HG03520 (cell line): Measurements from ENCODE around the gene USP54.

Experiments
- ATAC-seq: cut with Tn5 transposase; IDR thresholded peaks from one replicate; pipeline ENCODE4 v1.9.1; 2021; ENCODE audit warnings: mild to moderate bottlenecking, moderate library complexity; ENCODE audit not compliant: unreplicated experiment

Gene USP54

GRCh38 chr10:73529089-73529832 is 61.9 kb downstream of the USP54 start:
- no peak for ATAC-seq

- no peak for ATAC-seq
Observed at GRCh38 chr10:73522263-73522662, 68.9 kb downstream of the USP54 start.

GRCh38 chr10:73519336-73519735 is 71.8 kb downstream of the USP54 start:
- no peak for ATAC-seq

- ATAC-seq: no peak
Observed at GRCh38 chr10:73517166-73517888, 73.8 kb downstream of the USP54 start.

GRCh38 chr10:73512207-73512743 is 78.9 kb downstream of the USP54 start:
- ATAC-seq: no peak

- ATAC-seq: no peak
Observed at GRCh38 chr10:73509695-73510094, 81.4 kb downstream of the USP54 start.

- no peak for ATAC-seq
Observed at GRCh38 chr10:73506491-73506890, 84.7 kb downstream of the USP54 start.

GRCh38 chr10:73506074-73506473 is 85.1 kb downstream of the USP54 start:
- no peak for ATAC-seq

- no peak for ATAC-seq
Observed at GRCh38 chr10:73503037-73503436, 88.1 kb downstream of the USP54 start.

GRCh38 chr10:73501651-73502050 is 89.5 kb downstream of the USP54 start:
- no peak for ATAC-seq

- ATAC-seq: no peak
Observed at GRCh38 chr10:73497623-73498022, 93.5 kb downstream of the USP54 start.

- peak; percentile 45 for ATAC-seq
Observed at GRCh38 chr10:73495884-73496674, 95.1 kb downstream of the USP54 start, which contains the start of gene PPP3CB. Gene PPP3CB, minus strand, starts transcription at chr10:73496024. Its CDS starts 135 bp downstream, at chr10:73495889.

- peak; percentile 88 for ATAC-seq
Observed at GRCh38 chr10:73495226-73495883, 95.8 kb downstream of the USP54 start.

- no peak for ATAC-seq
Observed at GRCh38 chr10:73494877-73495225, 96.3 kb downstream of the USP54 start.

GRCh38 chr10:73494213-73494612 is 96.9 kb downstream of the USP54 start:
- no peak for ATAC-seq

- no peak for ATAC-seq
Observed at GRCh38 chr10:73493781-73494180, 97.4 kb downstream of the USP54 start.

- ATAC-seq: no peak
Observed at GRCh38 chr10:73486601-73487000, 104.5 kb downstream of the USP54 start.

- no peak for ATAC-seq
Observed at GRCh38 chr10:73485320-73485719, 105.8 kb downstream of the USP54 start.

GRCh38 chr10:73480158-73480557 is 111.0 kb downstream of the USP54 start:
- ATAC-seq: no peak

- no peak for ATAC-seq
Observed at GRCh38 chr10:73478636-73479035, 112.5 kb downstream of the USP54 start.

- ATAC-seq: no peak
Observed at GRCh38 chr10:73471226-73471625, 119.9 kb downstream of the USP54 start.
